Sigmoid colon (tissue), 3 donors: ENCODE results near the gene ZNF490.

ENCODE experiments used
- POLR2A ChIP-seq, 2 donors: fragments of 450-650 bp; IDR thresholded peaks; one replicate each; pipeline ENCODE4 v1.6.1; 2016; ENCODE audit warnings: antibody characterized with exemption in 2 of 2, mild to moderate bottlenecking in 2 of 2, moderate library complexity in 2 of 2
- TF ChIP-seq, protein P1 (sequence below), 4 experiments: fragments of 450-650 bp in 3 of 4; fragments of 200-600 bp in 1 of 4; IDR thresholded peaks; one replicate each; pipeline ENCODE4 v1.5.1; 2016 to 2019; ENCODE audit warnings: antibody characterized with exemption in 4 of 4, mild to moderate bottlenecking in 3 of 4, moderate library complexity in 2 of 4

DNA sequence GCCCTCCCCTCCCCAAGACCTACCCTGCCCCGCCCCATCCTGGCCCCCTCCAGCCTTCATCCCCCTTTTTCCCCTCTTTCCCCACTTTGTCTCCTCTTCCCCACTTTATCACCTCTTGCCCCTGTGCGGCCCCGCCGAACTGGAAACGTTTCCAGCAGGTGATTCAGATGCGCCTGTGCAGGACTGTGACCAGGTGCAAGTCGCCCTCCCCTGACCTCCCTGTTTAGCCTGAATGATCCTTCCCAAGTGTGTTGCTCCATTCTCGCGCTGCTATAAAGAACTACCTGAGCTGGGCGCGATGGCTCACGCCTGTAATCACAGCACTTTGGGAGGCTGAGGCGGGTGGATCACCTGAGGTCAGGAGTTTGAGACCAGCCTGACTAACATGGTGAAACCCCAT, 26.0 kb upstream of the ZNF490 start:
- TF ChIP-seq, protein P1, sequence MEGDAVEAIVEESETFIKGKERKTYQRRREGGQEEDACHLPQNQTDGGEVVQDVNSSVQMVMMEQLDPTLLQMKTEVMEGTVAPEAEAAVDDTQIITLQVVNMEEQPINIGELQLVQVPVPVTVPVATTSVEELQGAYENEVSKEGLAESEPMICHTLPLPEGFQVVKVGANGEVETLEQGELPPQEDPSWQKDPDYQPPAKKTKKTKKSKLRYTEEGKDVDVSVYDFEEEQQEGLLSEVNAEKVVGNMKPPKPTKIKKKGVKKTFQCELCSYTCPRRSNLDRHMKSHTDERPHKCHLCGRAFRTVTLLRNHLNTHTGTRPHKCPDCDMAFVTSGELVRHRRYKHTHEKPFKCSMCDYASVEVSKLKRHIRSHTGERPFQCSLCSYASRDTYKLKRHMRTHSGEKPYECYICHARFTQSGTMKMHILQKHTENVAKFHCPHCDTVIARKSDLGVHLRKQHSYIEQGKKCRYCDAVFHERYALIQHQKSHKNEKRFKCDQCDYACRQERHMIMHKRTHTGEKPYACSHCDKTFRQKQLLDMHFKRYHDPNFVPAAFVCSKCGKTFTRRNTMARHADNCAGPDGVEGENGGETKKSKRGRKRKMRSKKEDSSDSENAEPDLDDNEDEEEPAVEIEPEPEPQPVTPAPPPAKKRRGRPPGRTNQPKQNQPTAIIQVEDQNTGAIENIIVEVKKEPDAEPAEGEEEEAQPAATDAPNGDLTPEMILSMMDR (IDR thresholded peaks at IDR 0.05): no peak
- TF ChIP-seq POLR2A (IDR thresholded peaks at IDR 0.05): no peak
